ENCODE results near the gene CMSS1. TPM values are rescaled to one million over a fixed set of nuclear protein-coding genes. Genes with fewer than 3 reads are reported as not detected.

CMSS1 gene
- total RNA-seq, 4 donors from 2014 or later = 23.2 to 89.5 (median 67.6) TPM

DNA sequence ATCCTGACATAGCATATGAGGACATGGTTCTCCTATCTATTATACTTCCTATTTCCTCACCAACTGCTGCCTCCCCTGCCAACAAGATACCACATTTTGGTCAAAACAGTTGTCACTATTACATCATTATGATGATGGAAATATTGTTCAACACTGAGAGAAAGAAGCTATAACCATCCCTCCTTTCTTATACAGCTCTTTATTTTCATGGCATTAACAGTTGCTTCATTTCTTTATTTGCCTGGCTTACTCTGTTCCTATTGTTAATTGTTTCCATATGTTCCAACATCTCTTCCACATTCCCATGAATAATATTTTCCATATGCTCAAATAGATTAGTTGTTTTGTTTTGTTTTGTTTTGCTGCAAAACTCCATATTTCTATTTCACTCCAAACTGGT is 337.5 kb downstream of the CMSS1 start:
- Histone ChIP-seq H3K27ac (no peak overlapping the region), H3K9me3 (peaks cover 0 to 2% (median 0%) of the 10 kb centered on the region in 3 donors), H3K4me3 (no peak overlapping the region), H3K4me1 (peaks cover 44 to 45% of the 10 kb centered on the region in 2 donors), H3K36me3 (no peaks in the 10 kb centered on the region), H3K27me3 (no peaks in the 10 kb centered on the region)
- TF ChIP-seq, protein P1, sequence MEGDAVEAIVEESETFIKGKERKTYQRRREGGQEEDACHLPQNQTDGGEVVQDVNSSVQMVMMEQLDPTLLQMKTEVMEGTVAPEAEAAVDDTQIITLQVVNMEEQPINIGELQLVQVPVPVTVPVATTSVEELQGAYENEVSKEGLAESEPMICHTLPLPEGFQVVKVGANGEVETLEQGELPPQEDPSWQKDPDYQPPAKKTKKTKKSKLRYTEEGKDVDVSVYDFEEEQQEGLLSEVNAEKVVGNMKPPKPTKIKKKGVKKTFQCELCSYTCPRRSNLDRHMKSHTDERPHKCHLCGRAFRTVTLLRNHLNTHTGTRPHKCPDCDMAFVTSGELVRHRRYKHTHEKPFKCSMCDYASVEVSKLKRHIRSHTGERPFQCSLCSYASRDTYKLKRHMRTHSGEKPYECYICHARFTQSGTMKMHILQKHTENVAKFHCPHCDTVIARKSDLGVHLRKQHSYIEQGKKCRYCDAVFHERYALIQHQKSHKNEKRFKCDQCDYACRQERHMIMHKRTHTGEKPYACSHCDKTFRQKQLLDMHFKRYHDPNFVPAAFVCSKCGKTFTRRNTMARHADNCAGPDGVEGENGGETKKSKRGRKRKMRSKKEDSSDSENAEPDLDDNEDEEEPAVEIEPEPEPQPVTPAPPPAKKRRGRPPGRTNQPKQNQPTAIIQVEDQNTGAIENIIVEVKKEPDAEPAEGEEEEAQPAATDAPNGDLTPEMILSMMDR (IDR thresholded peaks at IDR 0.05 in 4 of 5, conservative IDR thresholded peaks at IDR 0.05 in 1 of 5) = no peak
- no peak for TF ChIP-seq POLR2A (IDR thresholded peaks at IDR 0.05)
- intact Hi-C loops (cut with DNase I; ENCODE audit: low total_unique reads) (loop anchor here (5.0 kb wide), 1 partner anchor 33 kb away; no protein-coding TSS in a partner anchor), in situ Hi-C loops (cut with MboI; ENCODE audit: low sequenced_read_pairs in 4 of 4) (no loop called here)
- no peak for DNase-seq
- ATAC-seq = no peak

- no peak overlapping the region for H3K4me3 ChIP-seq
- no peaks in the 10 kb centered on the region for H3K36me3 ChIP-seq
- TF ChIP-seq, protein P1 (IDR thresholded peaks at IDR 0.05 in 4 of 5, conservative IDR thresholded peaks at IDR 0.05 in 1 of 5) = no peak
- TF ChIP-seq POLR2A (IDR thresholded peaks at IDR 0.05) = no peak
- peaks cover 0 to 2% (median 0%) of the 10 kb centered on the region in 3 donors for H3K9me3 ChIP-seq
- DNase-seq = no peak
- in situ Hi-C loops (cut with MboI; ENCODE audit: low sequenced_read_pairs in 4 of 4) (no loop called here), intact Hi-C loops (cut with DNase I; ENCODE audit: low total_unique reads) (loop anchor here (5.0 kb wide), 1 partner anchor 33 kb away; no protein-coding TSS in a partner anchor)
- no peaks in the 10 kb centered on the region for H3K27me3 ChIP-seq
- H3K27ac ChIP-seq = no peak overlapping the region
- no peak for ATAC-seq
- H3K4me1 ChIP-seq = peaks cover 45 to 48% of the 10 kb centered on the region in 2 donors
Observed at GRCh38 chr3:100155590-100155989, 337.9 kb downstream of the CMSS1 start.

DNA sequence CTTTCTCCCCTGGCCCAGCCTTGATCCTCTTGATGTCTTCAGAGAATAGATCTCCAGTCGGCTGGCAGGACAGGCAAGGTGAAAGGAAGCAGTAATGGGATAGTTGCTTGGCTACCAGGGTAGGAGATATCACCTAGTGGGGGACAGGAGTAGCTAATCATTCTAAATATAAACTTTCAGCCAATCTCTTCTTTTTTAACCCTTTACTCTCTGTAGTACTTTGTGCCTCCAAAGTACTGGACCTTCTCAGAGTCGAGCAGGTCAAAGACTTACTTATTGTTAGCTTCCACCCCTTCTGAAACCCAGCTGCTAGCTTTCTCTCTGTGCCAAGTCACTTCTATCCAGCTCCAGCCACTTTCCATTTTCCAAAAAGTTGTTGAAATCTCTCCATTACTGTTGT is 340.0 kb downstream of the CMSS1 start:
- intact Hi-C loops (cut with DNase I; ENCODE audit: low total_unique reads) (loop anchor here (2.0 to 5.0 kb wide), 2 partner anchors 35 to 87 kb away; no protein-coding TSS in a partner anchor), in situ Hi-C loops (cut with MboI; ENCODE audit: low sequenced_read_pairs in 4 of 4) (no loop called here)
- DNase-seq (no peak), ATAC-seq (no peak)
- Histone ChIP-seq H3K9me3 (peaks cover 0 to 2% (median 0%) of the 10 kb centered on the region in 3 donors), H3K4me1 (peaks cover 43 to 52% of the 10 kb centered on the region in 2 donors), H3K4me3 (no peak overlapping the region), H3K27me3 (no peaks in the 10 kb centered on the region), H3K27ac (peak overlapping the region; percentile 62 to 79 (median 78)), H3K36me3 (no peaks in the 10 kb centered on the region)
- TF ChIP-seq POLR2A (IDR thresholded peaks at IDR 0.05) = no peak
- TF ChIP-seq, protein P1 (IDR thresholded peaks at IDR 0.05 in 4 of 5, conservative IDR thresholded peaks at IDR 0.05 in 1 of 5) = no peak

- H3K4me1 ChIP-seq = peaks cover 48 to 63% of the 10 kb centered on the region in 2 donors
- H3K36me3 ChIP-seq = no peaks in the 10 kb centered on the region
- H3K27me3 ChIP-seq = no peaks in the 10 kb centered on the region
- intact Hi-C loops (cut with DNase I; ENCODE audit: low total_unique reads) (loop anchor here (2.0 to 5.0 kb wide), 2 partner anchors 37 to 88 kb away; no protein-coding TSS in a partner anchor), in situ Hi-C loops (cut with MboI; ENCODE audit: low sequenced_read_pairs in 4 of 4) (no loop called here)
- TF ChIP-seq, protein P1 (IDR thresholded peaks at IDR 0.05 in 4 of 5, conservative IDR thresholded peaks at IDR 0.05 in 1 of 5) = no peak
- TF ChIP-seq POLR2A (IDR thresholded peaks at IDR 0.05) = no peak
- peak; percentile 59 for DNase-seq
- peak overlapping the region in 1 of 4 donors; percentile 2 for H3K4me3 ChIP-seq
- peaks cover 0 to 2% (median 0%) of the 10 kb centered on the region in 3 donors for H3K9me3 ChIP-seq
- peak overlapping the region; percentile 62 to 79 (median 78) for H3K27ac ChIP-seq
- ATAC-seq = peak; percentile 94 to 99
Observed at GRCh38 chr3:100158918-100159330, 341.3 kb downstream of the CMSS1 start.
